Measurements from ENCODE around the gene UNK.
"Not testable (repeated sequence)": the region's sequence is repeated elsewhere in the genome, so short reads cannot be mapped to it uniquely, and the experiment has no call there.

Gene UNK

DNA sequence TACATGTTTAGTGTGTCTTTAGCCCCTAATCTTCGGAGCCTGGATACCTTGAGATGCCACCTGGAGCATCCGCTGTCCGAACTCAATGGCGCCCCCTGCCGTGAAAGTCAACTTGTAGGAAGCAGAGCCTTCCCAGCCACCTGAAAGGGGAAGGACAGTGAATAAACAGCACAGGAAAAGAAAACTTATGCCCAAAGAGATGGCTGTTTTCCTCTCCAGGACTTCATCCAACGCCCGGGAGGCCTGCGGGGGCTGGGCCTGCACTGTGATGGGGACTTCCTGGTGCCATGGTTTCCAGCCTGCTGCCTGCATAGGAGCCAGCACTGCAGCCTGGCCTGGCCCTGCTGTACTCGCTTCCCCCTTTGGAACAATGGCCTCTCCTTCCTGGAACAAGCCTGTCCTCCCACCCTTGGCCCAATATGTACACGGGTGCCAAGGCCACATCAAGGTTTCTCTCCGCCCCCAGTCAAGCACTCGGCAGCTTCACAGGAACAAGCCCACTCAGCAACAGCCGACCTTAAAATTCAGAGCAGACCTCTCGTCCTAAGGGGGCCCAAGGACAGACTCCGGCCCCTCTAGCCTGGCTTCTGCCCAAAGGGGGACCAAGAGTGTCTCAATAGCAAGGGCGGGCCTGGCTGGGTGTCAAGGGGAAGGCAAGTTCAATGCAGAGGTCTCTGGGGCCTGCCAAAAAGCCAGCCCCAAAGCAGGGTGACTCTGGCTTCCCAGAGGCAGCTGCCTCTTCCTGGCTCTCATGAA is 64.1 kb downstream of the UNK start:
- TF ChIP-seq CTCF (conservative IDR thresholded peaks at IDR 0.05; ENCODE audit: low read depth): peak; percentile 79
- H3K27ac ChIP-seq: peak overlapping the region; percentile 92
- DNase-seq (ENCODE audit: low spot score): peak; percentile 25
- CTCF ChIA-PET: interaction anchor here (0.6 to 1.3 kb wide), 5 partner anchors 11 to 22 kb away, joined by 3 to 4 read pairs (median 3); no protein-coding TSS in a partner anchor
- POLR2A ChIA-PET (ENCODE audit: low non-redundant PET): no interaction called here

- no peak for DNase-seq (ENCODE audit: low spot score)
- no peak for TF ChIP-seq CTCF (conservative IDR thresholded peaks at IDR 0.05; ENCODE audit: low read depth)
- ChIA-PET CTCF (interaction anchor here (0.6 to 1.0 kb wide), 2 partner anchors 15 to 22 kb away, joined by 3 to 4 read pairs; no protein-coding TSS in a partner anchor), POLR2A (ENCODE audit: low non-redundant PET) (interaction anchor here (1.3 kb wide), 1 partner anchor 9 kb away, joined by 3 read pairs; no protein-coding TSS in a partner anchor)
- peak overlapping the region; percentile 92 for H3K27ac ChIP-seq
These were observed 64.7 kb downstream of the UNK start for GRCh38 chr17:75849279-75849646.

DNA sequence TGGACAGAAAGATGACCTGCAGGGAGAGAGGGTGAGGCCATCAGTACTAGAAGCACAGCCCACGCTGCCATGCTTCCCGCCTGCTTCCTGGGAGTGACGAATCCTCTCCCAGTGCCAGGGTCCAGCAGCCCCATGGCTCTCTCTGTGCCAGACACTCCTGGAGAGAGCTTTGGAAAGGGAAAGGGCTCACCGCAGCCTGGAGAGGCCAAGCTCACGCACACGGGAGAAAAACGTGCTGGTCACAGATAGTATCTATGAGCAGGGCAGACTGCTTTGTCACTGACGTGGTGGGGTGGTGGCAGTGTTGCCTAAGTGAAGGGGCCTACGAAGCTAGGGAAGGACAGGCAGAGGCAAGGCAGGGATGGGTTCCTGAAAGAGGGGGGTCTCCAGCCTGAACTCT is 65.1 kb downstream of the UNK start:
- H3K27ac ChIP-seq: peak overlapping the region; percentile 92
- no peak for TF ChIP-seq CTCF (conservative IDR thresholded peaks at IDR 0.05; ENCODE audit: low read depth)
- POLR2A ChIA-PET (ENCODE audit: low non-redundant PET): interaction anchor here (1.3 kb wide), 1 partner anchor 9 kb away, joined by 3 read pairs; no protein-coding TSS in a partner anchor
- CTCF ChIA-PET: interaction anchor here (1.0 kb wide), 1 partner anchor 23 kb away, joined by 3 read pairs; no protein-coding TSS in a partner anchor
- DNase-seq (ENCODE audit: low spot score): no peak

DNA sequence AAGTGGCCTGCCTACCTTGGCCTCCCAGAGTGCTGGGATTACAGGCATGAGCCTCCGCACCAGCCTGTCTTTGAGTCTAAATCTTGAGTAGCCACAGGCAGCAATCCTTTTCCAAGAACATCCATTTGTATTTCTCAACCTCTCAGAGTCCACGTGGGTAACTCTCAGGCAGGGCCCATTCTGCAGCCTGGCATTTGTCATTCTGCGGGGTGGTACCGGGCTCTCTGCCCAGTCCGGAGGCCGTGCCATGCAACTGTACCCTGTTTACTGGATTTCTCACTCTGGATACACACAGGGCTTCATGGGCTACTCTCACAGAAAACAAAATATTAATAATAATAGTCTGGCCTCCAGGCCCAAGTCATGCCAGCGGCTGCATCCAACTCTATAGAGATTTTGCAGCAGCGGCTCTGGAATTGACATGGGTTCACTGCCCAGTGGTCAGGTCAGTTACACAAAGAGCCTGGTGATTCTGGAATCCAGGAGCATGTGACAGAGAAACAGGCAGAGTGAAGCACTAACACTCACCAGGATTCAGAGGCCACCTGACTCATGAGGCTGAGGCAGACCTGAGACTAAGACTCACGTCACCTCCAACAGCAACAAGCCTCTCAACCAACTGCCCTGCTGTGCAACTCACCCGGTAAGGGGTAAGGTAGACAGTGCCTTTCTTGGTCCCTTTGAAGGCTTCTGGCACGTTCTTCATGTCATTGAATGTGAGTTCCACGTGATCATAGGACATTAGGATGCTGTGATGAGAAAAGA is 66.5 kb downstream of the UNK start:
- DNase-seq (ENCODE audit: low spot score): no peak
- TF ChIP-seq CTCF (conservative IDR thresholded peaks at IDR 0.05; ENCODE audit: low read depth): no peak
- peak overlapping the region; percentile 92 for H3K27ac ChIP-seq
- CTCF ChIA-PET: no interaction called here
- POLR2A ChIA-PET (ENCODE audit: low non-redundant PET): no interaction called here

- CTCF ChIA-PET; DNase-seq (ENCODE audit: low spot score); POLR2A ChIA-PET (ENCODE audit: low non-redundant PET): not testable (repeated sequence)
- peak overlapping the region; percentile 92 for H3K27ac ChIP-seq
These were observed 67.0 kb downstream of the UNK start for GRCh38 chr17:75851693-75851991.

GRCh38 chr17:75853433-75853832 is 68.8 kb downstream of the UNK start:
- H3K27ac ChIP-seq: peak overlapping the region; percentile 92
- ChIA-PET POLR2A (ENCODE audit: low non-redundant PET) (interaction anchor here (0.6 kb wide), 1 partner anchor 14 kb away, joined by 6 read pairs; no protein-coding TSS in a partner anchor), CTCF (interaction anchor here (0.5 to 2.4 kb wide), 5 partner anchors 8 to 542 kb away, joined by 3 to 12 read pairs (median 3); no protein-coding TSS in a partner anchor)
- DNase-seq (ENCODE audit: low spot score): no peak
- no peak for TF ChIP-seq CTCF (conservative IDR thresholded peaks at IDR 0.05; ENCODE audit: low read depth)

All from RWPE1 (cell line).